ENCODE results near the gene FBN1. TPM values are rescaled to one million over a fixed set of nuclear protein-coding genes. Genes with fewer than 3 reads are reported as not detected.
A peak's percentile ranks its signal among the peaks of the same experiment; 100 is the strongest.

Gene FBN1
- total RNA-seq, 1 experiment from 2014 or later = 6.7 TPM

DNA sequence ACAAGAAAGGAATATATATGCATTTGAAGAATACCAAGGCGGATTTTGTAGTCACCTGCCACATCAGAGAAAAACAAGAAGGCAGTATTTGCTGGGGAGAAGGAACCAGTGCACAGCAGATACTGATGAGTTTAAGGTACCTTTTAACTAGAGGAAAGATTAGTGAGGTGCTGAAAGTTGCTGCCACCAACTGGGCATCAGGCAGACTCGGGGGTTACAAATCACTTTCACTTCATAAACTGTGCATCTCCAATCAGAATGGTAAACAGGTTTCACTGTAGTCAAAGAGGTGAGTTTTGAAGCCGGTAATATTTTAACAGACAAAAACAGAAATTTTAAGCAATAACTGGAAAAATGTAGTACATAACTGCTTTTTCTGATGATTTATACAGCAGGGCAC lies 4.1 kb downstream of the FBN1 start:
- H3K4me2 ChIP-seq (ENCODE audit: low read length) = peak overlapping the region; percentile 74
- CTCF ChIA-PET = no interaction called here
- H2AFZ ChIP-seq (ENCODE audit: low read length) = no peak overlapping the region
- H3K9me3 ChIP-seq (ENCODE audit: low read length) = no peaks in the 10 kb centered on the region
- peak; percentile 24 for DNase-seq
- intact Hi-C loops (cut with micrococcal nuclease) = loop anchor here (1.0 to 10.0 kb wide), 4 partner anchors 63 to 283 kb away; no protein-coding TSS in a partner anchor
- TF ChIP-seq EZH2 (IDR thresholded peaks at IDR 0.05; ENCODE audit: low read length, unreplicated experiment) (no peak), EZH2phosphoT487 (IDR thresholded peaks at IDR 0.05; ENCODE audit: borderline replicate concordance, low read length) (no peak)
- TF ChIP-seq, protein P1, sequence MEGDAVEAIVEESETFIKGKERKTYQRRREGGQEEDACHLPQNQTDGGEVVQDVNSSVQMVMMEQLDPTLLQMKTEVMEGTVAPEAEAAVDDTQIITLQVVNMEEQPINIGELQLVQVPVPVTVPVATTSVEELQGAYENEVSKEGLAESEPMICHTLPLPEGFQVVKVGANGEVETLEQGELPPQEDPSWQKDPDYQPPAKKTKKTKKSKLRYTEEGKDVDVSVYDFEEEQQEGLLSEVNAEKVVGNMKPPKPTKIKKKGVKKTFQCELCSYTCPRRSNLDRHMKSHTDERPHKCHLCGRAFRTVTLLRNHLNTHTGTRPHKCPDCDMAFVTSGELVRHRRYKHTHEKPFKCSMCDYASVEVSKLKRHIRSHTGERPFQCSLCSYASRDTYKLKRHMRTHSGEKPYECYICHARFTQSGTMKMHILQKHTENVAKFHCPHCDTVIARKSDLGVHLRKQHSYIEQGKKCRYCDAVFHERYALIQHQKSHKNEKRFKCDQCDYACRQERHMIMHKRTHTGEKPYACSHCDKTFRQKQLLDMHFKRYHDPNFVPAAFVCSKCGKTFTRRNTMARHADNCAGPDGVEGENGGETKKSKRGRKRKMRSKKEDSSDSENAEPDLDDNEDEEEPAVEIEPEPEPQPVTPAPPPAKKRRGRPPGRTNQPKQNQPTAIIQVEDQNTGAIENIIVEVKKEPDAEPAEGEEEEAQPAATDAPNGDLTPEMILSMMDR (conservative IDR thresholded peaks at IDR 0.05; ENCODE audit: low read depth, low read length) = peak; percentile 60
- no peaks in the 10 kb centered on the region for H3K36me3 ChIP-seq (ENCODE audit: low read depth, low read length)
- H4K20me1 ChIP-seq (ENCODE audit: low read length) = no peaks in the 10 kb centered on the region
- H3K27ac ChIP-seq (ENCODE audit: low read length) = no peak overlapping the region
- BruUV-seq (replicated peaks) = no TSS peak
- no peaks in the 10 kb centered on the region for H3K79me2 ChIP-seq (ENCODE audit: low read length)
- peaks cover 17% of the 10 kb centered on the region for H3K4me1 ChIP-seq (ENCODE audit: insufficient read depth, low read length)
- no peak overlapping the region for H3K9ac ChIP-seq (ENCODE audit: low read length)
- peak overlapping the region; percentile 45; the same call in 1 of the 2 replicates for H3K4me3 ChIP-seq (ENCODE audit: low read length)
- no peaks in the 10 kb centered on the region for H3K9me2 ChIP-seq (replicated peaks; ENCODE audit: low read length)
- no peaks in the 10 kb centered on the region for H3F3A ChIP-seq (ENCODE audit: low read length, unreplicated experiment)
- ATAC-seq = 0 out of 2 replicates have a peak, but pooled peaks have one; percentile 16
- H3K27me3 ChIP-seq (ENCODE audit: low read length) = no peaks in the 10 kb centered on the region
- POLR2A ChIA-PET (ENCODE audit: unreplicated experiment) = no interaction called here

DNA sequence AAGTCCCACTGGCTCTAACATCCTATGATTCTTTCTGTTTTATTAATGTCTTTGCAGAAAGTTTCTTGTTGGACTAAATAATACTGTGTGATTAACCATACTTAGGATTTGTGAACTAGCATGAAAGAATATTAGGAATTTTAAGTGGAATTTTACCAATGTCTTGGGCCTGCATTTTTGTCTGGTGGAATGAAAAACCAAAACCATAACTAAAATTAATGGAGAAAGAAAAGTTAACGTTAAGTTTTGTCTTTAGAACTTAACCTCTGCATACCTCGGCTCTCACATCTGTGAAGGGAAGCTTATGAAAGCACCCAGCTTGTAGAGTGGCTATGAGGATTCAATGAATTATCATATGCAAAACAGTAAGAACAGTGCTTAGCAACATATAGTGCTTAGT lies 6.5 kb downstream of the FBN1 start:
- intact Hi-C loops (cut with micrococcal nuclease) = loop anchor here (5.0 kb wide), 1 partner anchor 72 kb away; no protein-coding TSS in a partner anchor
- H3K79me2 ChIP-seq (ENCODE audit: low read length) = no peaks in the 10 kb centered on the region
- TF ChIP-seq EZH2 (IDR thresholded peaks at IDR 0.05; ENCODE audit: low read length, unreplicated experiment) (no peak), EZH2phosphoT487 (IDR thresholded peaks at IDR 0.05; ENCODE audit: borderline replicate concordance, low read length) (no peak)
- TF ChIP-seq, protein P1 (conservative IDR thresholded peaks at IDR 0.05; ENCODE audit: low read depth, low read length) = no peak
- H3F3A ChIP-seq (ENCODE audit: low read length, unreplicated experiment) = no peaks in the 10 kb centered on the region
- POLR2A ChIA-PET (ENCODE audit: unreplicated experiment) = no interaction called here
- H3K4me3 ChIP-seq (ENCODE audit: low read length) = no peak overlapping the region
- no peaks in the 10 kb centered on the region for H4K20me1 ChIP-seq (ENCODE audit: low read length)
- no peak overlapping the region for H3K4me2 ChIP-seq (ENCODE audit: low read length)
- no peaks in the 10 kb centered on the region for H3K9me3 ChIP-seq (ENCODE audit: low read length)
- no TSS peak for BruUV-seq (replicated peaks)
- no peaks in the 10 kb centered on the region for H3K27me3 ChIP-seq (ENCODE audit: low read length)
- DNase-seq = no peak
- no peak overlapping the region for H3K9ac ChIP-seq (ENCODE audit: low read length)
- CTCF ChIA-PET = interaction anchor here (0.8 kb wide), 1 partner anchor 280 kb away, joined by 3 read pairs; no protein-coding TSS in a partner anchor
- no peaks in the 10 kb centered on the region for H3K9me2 ChIP-seq (replicated peaks; ENCODE audit: low read length)
- ATAC-seq = no peak
- H3K4me1 ChIP-seq (ENCODE audit: insufficient read depth, low read length) = peaks cover 13% of the 10 kb centered on the region
- no peaks in the 10 kb centered on the region for H3K36me3 ChIP-seq (ENCODE audit: low read depth, low read length)
- H3K27ac ChIP-seq (ENCODE audit: low read length) = no peak overlapping the region
- no peak overlapping the region for H2AFZ ChIP-seq (ENCODE audit: low read length)

DNA sequence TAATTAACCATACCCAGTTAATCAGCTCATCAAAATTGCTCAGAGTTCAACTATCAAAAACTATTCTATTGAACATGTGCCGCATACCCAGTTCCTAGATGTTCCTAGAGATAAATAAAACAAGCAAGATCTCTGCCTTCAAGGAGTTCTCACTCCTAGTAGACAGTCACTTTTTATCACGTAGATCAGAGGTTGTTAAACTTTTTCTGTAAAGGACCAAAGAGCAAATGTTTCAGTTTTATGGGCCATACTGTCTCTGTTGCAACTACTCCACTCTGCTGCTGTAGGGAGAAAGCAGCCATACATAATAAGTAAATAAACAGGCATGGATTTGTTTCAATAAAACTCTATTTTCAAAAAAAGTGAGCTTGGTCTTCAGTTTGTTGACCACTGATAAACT lies 7.9 kb downstream of the FBN1 start:
- no peak overlapping the region for H2AFZ ChIP-seq (ENCODE audit: low read length)
- no peak overlapping the region for H3K27ac ChIP-seq (ENCODE audit: low read length)
- TF ChIP-seq, protein P1 (conservative IDR thresholded peaks at IDR 0.05; ENCODE audit: low read depth, low read length) = no peak
- TF ChIP-seq EZH2 (IDR thresholded peaks at IDR 0.05; ENCODE audit: low read length, unreplicated experiment) (no peak), EZH2phosphoT487 (IDR thresholded peaks at IDR 0.05; ENCODE audit: borderline replicate concordance, low read length) (no peak)
- CTCF ChIA-PET = no interaction called here
- H3F3A ChIP-seq (ENCODE audit: low read length, unreplicated experiment) = no peaks in the 10 kb centered on the region
- no peaks in the 10 kb centered on the region for H3K9me3 ChIP-seq (ENCODE audit: low read length)
- no peaks in the 10 kb centered on the region for H3K4me1 ChIP-seq (ENCODE audit: insufficient read depth, low read length)
- no peaks in the 10 kb centered on the region for H3K9me2 ChIP-seq (replicated peaks; ENCODE audit: low read length)
- H3K9ac ChIP-seq (ENCODE audit: low read length) = no peak overlapping the region
- H3K4me2 ChIP-seq (ENCODE audit: low read length) = no peak overlapping the region
- H3K4me3 ChIP-seq (ENCODE audit: low read length) = no peak overlapping the region
- H4K20me1 ChIP-seq (ENCODE audit: low read length) = no peaks in the 10 kb centered on the region
- POLR2A ChIA-PET (ENCODE audit: unreplicated experiment) = no interaction called here
- intact Hi-C loops (cut with micrococcal nuclease) = loop anchor here (5.0 kb wide), 1 partner anchor 70 kb away; no protein-coding TSS in a partner anchor
- no peaks in the 10 kb centered on the region for H3K79me2 ChIP-seq (ENCODE audit: low read length)
- ATAC-seq = no peak
- no TSS peak for BruUV-seq (replicated peaks)
- no peaks in the 10 kb centered on the region for H3K36me3 ChIP-seq (ENCODE audit: low read depth, low read length)
- DNase-seq = no peak
- H3K27me3 ChIP-seq (ENCODE audit: low read length) = no peaks in the 10 kb centered on the region
